HepG2 (cell line): ENCODE results near the gene MT1A. TPM values are rescaled to one million over a fixed set of nuclear protein-coding genes. Genes with fewer than 3 reads are reported as not detected.

Experiments
- BCL6 ChIP-seq: IDR thresholded peaks from 2 replicates; pipeline ENCODE4 v1.6.1; 2016; ENCODE audit warnings: missing genetic modification reagents, missing compliant biosample characterization
- GATAD2A ChIP-seq: IDR thresholded peaks from 2 replicates; pipeline ENCODE4 v1.6.1; 2016
- MYPOP ChIP-seq: sonication (generic); formaldehyde crosslinking; IDR thresholded peaks from 2 replicates; pipeline ENCODE4 v1.8.1; 2023; ENCODE audit warnings: mild to moderate bottlenecking, moderate library complexity, missing genetic modification reagents
- NCOA1 ChIP-seq: sonication (generic); formaldehyde crosslinking; IDR thresholded peaks from 2 replicates; pipeline ENCODE4 v1.9.0; 2021; ENCODE audit warnings: missing genetic modification reagents
- NFYB ChIP-seq: sonication (generic); formaldehyde crosslinking; IDR thresholded peaks from 2 replicates; pipeline ENCODE4 v1.4.0; 2020; ENCODE audit warnings: missing genetic modification reagents
- POLR2G ChIP-seq: fragments of 200-400 bp; formaldehyde crosslinking; IDR thresholded peaks from 2 replicates; pipeline ENCODE4 v1.6.1; 2018; ENCODE audit warnings: mild to moderate bottlenecking, low read depth, low read length, moderate library complexity
- REXO4 ChIP-seq: sonication (generic); formaldehyde crosslinking; IDR thresholded peaks from 2 replicates; pipeline ENCODE4 v1.8.0; 2022; ENCODE audit warnings: missing genetic modification reagents, mild to moderate bottlenecking, borderline replicate concordance
- RFXAP ChIP-seq: sonication (generic); formaldehyde crosslinking; IDR thresholded peaks from 2 replicates; pipeline ENCODE4 v1.4.0; 2020; ENCODE audit warnings: missing genetic modification reagents, borderline replicate concordance
- RXRA ChIP-seq: sonication (generic); formaldehyde crosslinking; IDR thresholded peaks from 2 replicates; pipeline ENCODE4 v1.5.1; 2020; ENCODE audit warnings: missing genetic modification reagents
- SAFB2 ChIP-seq: sonication (generic); formaldehyde crosslinking; IDR thresholded peaks from 2 replicates; pipeline ENCODE4 v1.5.1; 2020; ENCODE audit warnings: missing genetic modification reagents, low read depth, mild to moderate bottlenecking, borderline replicate concordance
- SAP130 ChIP-seq: IDR thresholded peaks from 2 replicates; pipeline ENCODE4 v1.6.1; 2016; ENCODE audit warnings: low read depth
- TCF12 ChIP-seq, 2 experiments: fragments of 450-650 bp in 1 of 2; sonication (generic) in 1 of 2; formaldehyde crosslinking in 1 of 2; IDR thresholded peaks; 2 replicates each; pipeline versions ENCODE4 v1.6.1 to v1.8.0; 2017 to 2022; ENCODE audit warnings: antibody characterized with exemption in 1 of 2, mild to moderate bottlenecking in 1 of 2, missing genetic modification reagents in 1 of 2, moderate library complexity in 1 of 2
- WIZ ChIP-seq: sonication (generic); formaldehyde crosslinking; IDR thresholded peaks from 2 replicates; pipeline ENCODE4 v1.5.1; 2020; ENCODE audit warnings: mild to moderate bottlenecking, missing genetic modification reagents
- ZFP91 ChIP-seq: sonication (generic); formaldehyde crosslinking; IDR thresholded peaks from 2 replicates; pipeline ENCODE4 v1.9.0; 2022; ENCODE audit warnings: missing genetic modification reagents, mild to moderate bottlenecking, borderline replicate concordance
- ZGPAT ChIP-seq: IDR thresholded peaks from 2 replicates; pipeline ENCODE4 v1.6.1; 2016; ENCODE audit warnings: mild to moderate bottlenecking
- ZIK1 ChIP-seq: sonication (generic); formaldehyde crosslinking; IDR thresholded peaks from 2 replicates; pipeline ENCODE4 v1.5.0; 2020; ENCODE audit warnings: mild to moderate bottlenecking, low read depth, missing genetic modification reagents, borderline replicate concordance
- ZNF556 ChIP-seq: sonication (generic); formaldehyde crosslinking; IDR thresholded peaks from 2 replicates; pipeline ENCODE4 v1.4.0; 2020; ENCODE audit warnings: mild to moderate bottlenecking, missing genetic modification reagents, borderline replicate concordance
- ZNF644 ChIP-seq: IDR thresholded peaks from 2 replicates; pipeline ENCODE4 v1.6.1; 2016; ENCODE audit warnings: low read depth
- ZNF747 ChIP-seq: sonication (generic); formaldehyde crosslinking; IDR thresholded peaks from 2 replicates; pipeline ENCODE4 v1.8.1; 2023; ENCODE audit warnings: missing genetic modification reagents, mild to moderate bottlenecking, borderline replicate concordance
- polyA plus RNA-seq, 8 experiments: library from polyadenylated mRNA; depleted of rRNA in 3 of 8; stranded (reverse) in 7 of 8; unstranded in 1 of 8; fragments of >200 nt; fragmentation: Illumina TruSeq in 4 of 8; extraction: Trizol in 4 of 8; gene quantifications; 2 replicates each; pipeline versions ENCODE4 v1.2.1 to v1.2.3, GENCODE V29; 2011 to 2016; ENCODE audit warnings: low read depth in 4 of 8, missing spikeins in 1 of 8, mixed read lengths in 1 of 8; ENCODE audit not compliant: insufficient read depth in 1 of 8
- total RNA-seq, 5 experiments: library from RNA; depleted of rRNA; stranded (reverse); fragments of >200 nt; fragmentation: Illumina TruSeq; extraction: Trizol; gene quantifications; 2 replicates each; pipeline ENCODE4 v1.2.3, GENCODE V29; 2016; ENCODE audit warnings: low read depth in 1 of 5
- TF ChIP-seq, protein P1 (sequence below): sonication (generic); formaldehyde crosslinking; conservative IDR thresholded peaks from 2 replicates; pipeline ENCODE4 v1.8.0; 2022; ENCODE audit warnings: missing genetic modification reagents
- TF ChIP-seq, protein P2 (sequence below): IDR thresholded peaks from 2 replicates; pipeline ENCODE4 v1.6.1; 2016
- TF ChIP-seq, protein P3 (sequence below): sonication (generic); formaldehyde crosslinking; IDR thresholded peaks from 2 replicates; pipeline ENCODE4 v1.5.0; 2020; ENCODE audit warnings: missing genetic modification reagents

The MT1A gene
- total and polyA plus RNA-seq, 2 of the 13 experiments (the other 11 are each of a cell fraction or from before 2014, with no cell fraction given): 8.3 to 10.4 TPM

DNA sequence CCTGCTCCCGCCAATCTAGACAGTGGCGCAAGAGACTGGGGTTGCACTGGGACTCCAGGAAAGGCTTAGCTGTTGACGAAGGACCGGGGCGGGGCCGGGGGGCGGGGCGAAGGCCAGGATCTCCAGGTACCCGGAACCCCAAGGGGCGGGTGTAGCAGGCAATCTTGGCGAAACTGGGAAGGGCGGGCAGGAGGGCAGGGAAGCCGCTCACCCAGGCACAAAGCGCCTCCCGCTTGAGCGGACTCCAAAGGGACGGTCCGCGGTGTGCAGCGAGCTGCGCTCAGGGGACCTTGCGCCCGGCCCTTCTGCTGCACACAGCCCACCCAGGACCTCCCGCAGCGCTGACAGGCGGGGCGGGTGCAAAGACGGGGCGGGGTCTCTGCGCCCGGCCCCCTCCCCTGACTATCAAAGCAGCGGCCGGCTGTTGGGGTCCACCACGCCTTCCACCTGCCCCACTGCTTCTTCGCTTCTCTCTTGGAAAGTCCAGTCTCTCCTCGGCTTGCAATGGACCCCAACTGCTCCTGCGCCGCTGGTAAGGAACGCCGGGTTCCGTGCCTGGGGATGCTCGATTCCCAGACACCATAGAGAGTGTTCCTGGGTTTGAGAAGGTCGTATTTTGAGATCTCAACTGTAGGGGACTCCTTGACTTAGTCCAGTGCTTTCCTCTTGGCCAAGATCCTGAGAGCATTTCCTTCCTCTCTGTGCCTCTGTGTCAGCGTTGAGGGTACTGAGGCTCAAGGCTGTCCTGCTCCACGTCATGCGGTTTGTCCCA is 19.3 kb downstream of the MT1A start, which contains the start of gene MT1F (continued):
- TF ChIP-seq ZNF644 (CRISPR knock-in tag) (peak; percentile 15; the same call in 1 of the 2 replicates), RXRA (CRISPR knock-in tag) (0 out of 2 replicates have a peak, but pooled peaks have one; percentile 59), MYPOP (CRISPR knock-in tag) (peak; percentile 91), SAFB2 (CRISPR knock-in tag) (no peak), BCL6 (peak; percentile 48), ZIK1 (CRISPR knock-in tag) (no peak), ZFP91 (CRISPR knock-in tag) (peak; percentile 67), POLR2G (peak; percentile 67; the same call in 1 of the 2 replicates), ZGPAT (peak; percentile 49), ZNF747 (CRISPR knock-in tag) (no peak), SAP130 (CRISPR knock-in tag) (peak; percentile 53), RFXAP (CRISPR knock-in tag) (peak; percentile 42; the same call in 1 of the 2 replicates), TCF12 (IDR thresholded peaks at IDR 0.05) (no peak), TCF12 (CRISPR knock-in tag; IDR thresholded peaks at IDR 0.05) (no peak), GATAD2A (no peak; the same call in 1 of the 2 replicates), NCOA1 (CRISPR knock-in tag) (peak; percentile 58), ZNF556 (no peak), NFYB (peak; percentile 23; the same call in 1 of the 2 replicates), REXO4 (CRISPR knock-in tag) (no peak), WIZ (CRISPR knock-in tag) (0 out of 2 replicates have a peak, but pooled peaks have one; percentile 41)
- TF ChIP-seq, protein P1, sequence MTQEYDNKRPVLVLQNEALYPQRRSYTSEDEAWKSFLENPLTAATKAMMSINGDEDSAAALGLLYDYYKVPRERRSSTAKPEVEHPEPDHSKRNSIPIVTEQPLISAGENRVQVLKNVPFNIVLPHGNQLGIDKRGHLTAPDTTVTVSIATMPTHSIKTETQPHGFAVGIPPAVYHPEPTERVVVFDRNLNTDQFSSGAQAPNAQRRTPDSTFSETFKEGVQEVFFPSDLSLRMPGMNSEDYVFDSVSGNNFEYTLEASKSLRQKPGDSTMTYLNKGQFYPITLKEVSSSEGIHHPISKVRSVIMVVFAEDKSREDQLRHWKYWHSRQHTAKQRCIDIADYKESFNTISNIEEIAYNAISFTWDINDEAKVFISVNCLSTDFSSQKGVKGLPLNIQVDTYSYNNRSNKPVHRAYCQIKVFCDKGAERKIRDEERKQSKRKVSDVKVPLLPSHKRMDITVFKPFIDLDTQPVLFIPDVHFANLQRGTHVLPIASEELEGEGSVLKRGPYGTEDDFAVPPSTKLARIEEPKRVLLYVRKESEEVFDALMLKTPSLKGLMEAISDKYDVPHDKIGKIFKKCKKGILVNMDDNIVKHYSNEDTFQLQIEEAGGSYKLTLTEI (CRISPR knock-in tag): no peak
- TF ChIP-seq, protein P2, sequence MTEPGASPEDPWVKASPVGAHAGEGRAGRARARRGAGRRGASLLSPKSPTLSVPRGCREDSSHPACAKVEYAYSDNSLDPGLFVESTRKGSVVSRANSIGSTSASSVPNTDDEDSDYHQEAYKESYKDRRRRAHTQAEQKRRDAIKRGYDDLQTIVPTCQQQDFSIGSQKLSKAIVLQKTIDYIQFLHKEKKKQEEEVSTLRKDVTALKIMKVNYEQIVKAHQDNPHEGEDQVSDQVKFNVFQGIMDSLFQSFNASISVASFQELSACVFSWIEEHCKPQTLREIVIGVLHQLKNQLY (CRISPR knock-in tag): no peak
- TF ChIP-seq, protein P3, sequence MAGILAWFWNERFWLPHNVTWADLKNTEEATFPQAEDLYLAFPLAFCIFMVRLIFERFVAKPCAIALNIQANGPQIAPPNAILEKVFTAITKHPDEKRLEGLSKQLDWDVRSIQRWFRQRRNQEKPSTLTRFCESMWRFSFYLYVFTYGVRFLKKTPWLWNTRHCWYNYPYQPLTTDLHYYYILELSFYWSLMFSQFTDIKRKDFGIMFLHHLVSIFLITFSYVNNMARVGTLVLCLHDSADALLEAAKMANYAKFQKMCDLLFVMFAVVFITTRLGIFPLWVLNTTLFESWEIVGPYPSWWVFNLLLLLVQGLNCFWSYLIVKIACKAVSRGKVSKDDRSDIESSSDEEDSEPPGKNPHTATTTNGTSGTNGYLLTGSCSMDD (CRISPR knock-in tag): no peak
